ENCODE data around the gene LTBP3.

Gene LTBP3

DNA sequence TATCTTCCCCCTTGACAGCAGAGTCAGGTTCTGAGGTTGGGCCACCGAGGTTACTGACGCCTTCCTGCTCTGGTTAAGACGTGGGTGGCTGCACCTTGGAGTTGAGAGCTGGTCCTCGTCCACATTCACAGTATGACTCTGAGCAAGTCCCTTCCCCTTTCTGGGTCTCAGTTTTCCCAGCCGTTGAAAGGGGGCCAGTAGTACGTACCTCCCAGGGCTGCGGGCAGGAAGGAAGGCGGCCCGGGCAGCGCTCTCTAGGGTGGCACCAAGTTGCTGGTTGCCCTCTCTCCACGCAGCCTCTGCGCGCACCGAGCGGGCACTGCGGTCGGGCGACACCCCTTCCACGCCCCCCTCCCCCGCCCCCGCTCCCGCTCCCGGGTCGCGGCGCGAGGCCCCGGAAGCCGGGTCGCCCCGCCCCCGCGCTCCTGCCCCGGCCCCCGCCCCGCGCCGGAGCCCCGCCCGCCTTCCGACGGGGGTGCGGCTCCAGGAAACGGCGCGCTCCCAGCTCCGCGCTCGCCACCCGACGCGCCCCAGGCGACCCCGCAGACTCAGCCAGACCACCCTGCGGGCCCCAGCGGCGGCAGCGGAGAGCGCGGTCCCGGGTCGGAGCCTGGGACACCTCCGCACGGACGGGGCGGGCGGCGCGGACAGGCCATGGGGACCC is 17.5 kb upstream of the LTBP3 start, which contains the start of gene EHBP1L1:
Gene EHBP1L1, plus strand, starts transcription at position 486 of the 664 bp plus-strand sequence. CDS start 250 bp downstream, outside the sequence.
- H3K9ac ChIP-seq (ENCODE audit: low read depth, low read length, poor library complexity, severe bottlenecking), result peak within 1 kb of the TSS; percentile 79
- H3K4me1 ChIP-seq (ENCODE audit: insufficient read depth, low read length, poor library complexity, severe bottlenecking), result peaks cover 53% of the 10 kb centered on the region
- H2AFZ ChIP-seq (ENCODE audit: low read length), result no peak within 1 kb of the TSS
- no peaks in the 10 kb centered on the region for H3K9me2 ChIP-seq (replicated peaks; ENCODE audit: low read depth, low read length)
- no peak for TF ChIP-seq EZH2phosphoT487 (IDR thresholded peaks at IDR 0.05; ENCODE audit: borderline replicate concordance)
- TF ChIP-seq, protein P1, sequence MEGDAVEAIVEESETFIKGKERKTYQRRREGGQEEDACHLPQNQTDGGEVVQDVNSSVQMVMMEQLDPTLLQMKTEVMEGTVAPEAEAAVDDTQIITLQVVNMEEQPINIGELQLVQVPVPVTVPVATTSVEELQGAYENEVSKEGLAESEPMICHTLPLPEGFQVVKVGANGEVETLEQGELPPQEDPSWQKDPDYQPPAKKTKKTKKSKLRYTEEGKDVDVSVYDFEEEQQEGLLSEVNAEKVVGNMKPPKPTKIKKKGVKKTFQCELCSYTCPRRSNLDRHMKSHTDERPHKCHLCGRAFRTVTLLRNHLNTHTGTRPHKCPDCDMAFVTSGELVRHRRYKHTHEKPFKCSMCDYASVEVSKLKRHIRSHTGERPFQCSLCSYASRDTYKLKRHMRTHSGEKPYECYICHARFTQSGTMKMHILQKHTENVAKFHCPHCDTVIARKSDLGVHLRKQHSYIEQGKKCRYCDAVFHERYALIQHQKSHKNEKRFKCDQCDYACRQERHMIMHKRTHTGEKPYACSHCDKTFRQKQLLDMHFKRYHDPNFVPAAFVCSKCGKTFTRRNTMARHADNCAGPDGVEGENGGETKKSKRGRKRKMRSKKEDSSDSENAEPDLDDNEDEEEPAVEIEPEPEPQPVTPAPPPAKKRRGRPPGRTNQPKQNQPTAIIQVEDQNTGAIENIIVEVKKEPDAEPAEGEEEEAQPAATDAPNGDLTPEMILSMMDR (conservative IDR thresholded peaks at IDR 0.05; ENCODE audit: low read length), result no peak
- H4K20me1 ChIP-seq (ENCODE audit: insufficient read depth, low read length, poor library complexity, severe bottlenecking), result peaks cover 24% of the 10 kb centered on the region
- peak within 1 kb of the TSS; percentile 75 for H3K4me3 ChIP-seq (ENCODE audit: low read length, poor library complexity, severe bottlenecking)
- H3K79me2 ChIP-seq (ENCODE audit: insufficient read depth, low read length), result peaks cover 46% of the 10 kb centered on the region
- H3K9me3 ChIP-seq (ENCODE audit: insufficient read depth, low read depth, low read length), result no peaks in the 10 kb centered on the region
- no peaks in the 10 kb centered on the region for H3K36me3 ChIP-seq (ENCODE audit: insufficient read depth, low read length)
- peaks cover 11% of the 10 kb centered on the region for H3F3A ChIP-seq (ENCODE audit: low read depth)
- H3K4me2 ChIP-seq (ENCODE audit: low read depth, low read length, poor library complexity, severe bottlenecking), result peak within 1 kb of the TSS; percentile 85
- H3K27me3 ChIP-seq (ENCODE audit: insufficient read depth, low read length, poor library complexity, severe bottlenecking), result no peaks in the 10 kb centered on the region

DNA sequence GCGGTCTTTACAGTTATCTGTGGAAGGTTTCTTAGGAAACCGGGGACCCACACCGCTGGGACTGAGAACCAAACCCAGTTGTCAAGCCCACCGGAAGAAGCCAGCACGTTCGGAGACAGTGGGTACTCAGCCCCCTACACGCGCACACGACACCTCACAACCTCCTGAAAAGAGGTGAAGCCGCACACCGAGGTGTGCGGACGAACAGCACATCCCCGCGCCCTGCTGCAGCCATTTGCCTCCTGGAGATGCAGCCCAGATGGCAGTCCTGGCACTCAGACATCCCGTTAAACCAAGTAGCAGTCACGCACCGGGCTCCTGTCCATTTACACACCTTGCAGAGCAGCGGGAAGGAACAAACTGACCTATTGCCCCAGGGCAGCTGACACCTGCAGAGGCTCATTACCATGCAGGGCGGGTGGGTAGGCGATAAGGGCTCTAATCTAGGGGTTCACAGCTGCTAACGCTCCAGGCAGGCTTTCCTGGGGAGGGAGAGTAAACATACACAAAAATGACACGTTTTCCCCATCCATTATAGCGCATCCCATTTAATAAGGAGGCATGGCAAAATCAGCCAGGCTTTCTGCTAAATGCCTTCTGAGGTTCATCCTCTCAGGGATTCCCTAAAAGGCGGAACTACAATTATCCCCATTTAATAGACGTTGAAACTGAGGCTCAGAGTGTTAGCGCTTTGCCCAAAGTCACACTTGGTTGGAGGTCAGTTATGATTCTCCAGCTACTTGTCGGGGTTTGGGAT is 16.8 kb upstream of the LTBP3 start:
- no peak for TF ChIP-seq EZH2phosphoT487 (IDR thresholded peaks at IDR 0.05; ENCODE audit: borderline replicate concordance)
- TF ChIP-seq, protein P1 (conservative IDR thresholded peaks at IDR 0.05; ENCODE audit: low read length), result no peak
- Histone ChIP-seq H3K79me2 (ENCODE audit: insufficient read depth, low read length) (peaks cover 51% of the 10 kb centered on the region), H3K9me3 (ENCODE audit: insufficient read depth, low read depth, low read length) (no peaks in the 10 kb centered on the region), H3K36me3 (ENCODE audit: insufficient read depth, low read length) (no peaks in the 10 kb centered on the region), H3K4me2 (ENCODE audit: low read depth, low read length, poor library complexity, severe bottlenecking) (peak overlapping the region; percentile 85), H3K9ac (ENCODE audit: low read depth, low read length, poor library complexity, severe bottlenecking) (peak overlapping the region; percentile 74), H3K9me2 (replicated peaks; ENCODE audit: low read depth, low read length) (no peaks in the 10 kb centered on the region), H3F3A (ENCODE audit: low read depth) (peaks cover 11% of the 10 kb centered on the region), H4K20me1 (ENCODE audit: insufficient read depth, low read length, poor library complexity, severe bottlenecking) (peaks cover 28% of the 10 kb centered on the region), H2AFZ (ENCODE audit: low read length) (peak overlapping the region; percentile 13; the same call in 1 of the 2 replicates), H3K4me1 (ENCODE audit: insufficient read depth, low read length, poor library complexity, severe bottlenecking) (peaks cover 53% of the 10 kb centered on the region), H3K27me3 (ENCODE audit: insufficient read depth, low read length, poor library complexity, severe bottlenecking) (no peaks in the 10 kb centered on the region), H3K4me3 (ENCODE audit: low read length, poor library complexity, severe bottlenecking) (peak overlapping the region; percentile 75)

DNA sequence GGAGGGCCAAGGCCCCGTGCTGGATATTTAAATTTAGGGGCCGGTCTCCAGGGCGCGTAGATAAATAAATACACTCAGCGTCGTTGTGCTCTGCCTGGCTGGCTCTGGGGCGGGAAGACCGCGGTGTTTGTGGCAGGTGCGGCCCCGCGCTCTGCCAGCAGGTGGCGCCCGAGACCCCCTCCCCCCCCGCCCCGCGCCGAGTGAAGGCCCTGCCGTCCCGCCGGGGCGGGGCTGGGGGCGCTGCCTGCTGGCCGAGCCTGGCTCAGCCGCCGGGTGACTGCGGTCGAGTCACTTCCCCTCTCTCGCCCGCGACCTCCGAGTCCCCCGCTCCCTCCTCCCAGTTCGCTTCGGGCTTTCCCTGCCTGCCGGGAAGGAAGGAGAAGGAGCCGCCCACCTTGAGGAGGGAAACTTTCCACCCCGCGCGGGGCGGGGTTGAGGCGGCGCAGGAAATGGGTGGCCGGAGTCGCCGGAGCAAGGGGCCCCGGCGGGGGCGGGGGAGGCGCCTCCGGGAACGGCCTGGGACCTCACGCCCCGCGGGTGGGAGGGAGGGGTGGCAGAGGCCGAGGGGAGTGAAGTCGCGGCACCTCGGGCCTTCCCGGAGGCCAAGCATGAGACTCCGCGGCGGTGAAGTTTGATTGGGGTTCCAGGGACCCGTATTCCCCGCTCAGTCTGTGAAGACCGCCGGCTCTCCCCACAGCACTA is 16.1 kb upstream of the LTBP3 start:
- Histone ChIP-seq H3K4me3 (ENCODE audit: low read length, poor library complexity, severe bottlenecking) (peak overlapping the region; percentile 90), H3K4me1 (ENCODE audit: insufficient read depth, low read length, poor library complexity, severe bottlenecking) (peaks cover 59% of the 10 kb centered on the region), H3K9me3 (ENCODE audit: insufficient read depth, low read depth, low read length) (no peaks in the 10 kb centered on the region), H3F3A (ENCODE audit: low read depth) (peaks cover 16% of the 10 kb centered on the region), H3K27me3 (ENCODE audit: insufficient read depth, low read length, poor library complexity, severe bottlenecking) (no peaks in the 10 kb centered on the region), H3K9ac (ENCODE audit: low read depth, low read length, poor library complexity, severe bottlenecking) (peak overlapping the region; percentile 74), H3K79me2 (ENCODE audit: insufficient read depth, low read length) (peaks cover 52% of the 10 kb centered on the region), H3K9me2 (replicated peaks; ENCODE audit: low read depth, low read length) (no peaks in the 10 kb centered on the region), H3K4me2 (ENCODE audit: low read depth, low read length, poor library complexity, severe bottlenecking) (peak overlapping the region; percentile 90), H2AFZ (ENCODE audit: low read length) (peak overlapping the region; percentile 13; the same call in 1 of the 2 replicates), H4K20me1 (ENCODE audit: insufficient read depth, low read length, poor library complexity, severe bottlenecking) (peaks cover 28% of the 10 kb centered on the region), H3K36me3 (ENCODE audit: insufficient read depth, low read length) (no peaks in the 10 kb centered on the region)
- no peak for TF ChIP-seq EZH2phosphoT487 (IDR thresholded peaks at IDR 0.05; ENCODE audit: borderline replicate concordance)
- TF ChIP-seq, protein P1 (conservative IDR thresholded peaks at IDR 0.05; ENCODE audit: low read length), result peak; percentile 61
